ENCODE measurements around the gene ZFYVE1.
"Not testable (repeated sequence)": the region's sequence is repeated elsewhere in the genome, so short reads cannot be mapped to it uniquely, and the experiment has no call there.

Gene ZFYVE1

DNA sequence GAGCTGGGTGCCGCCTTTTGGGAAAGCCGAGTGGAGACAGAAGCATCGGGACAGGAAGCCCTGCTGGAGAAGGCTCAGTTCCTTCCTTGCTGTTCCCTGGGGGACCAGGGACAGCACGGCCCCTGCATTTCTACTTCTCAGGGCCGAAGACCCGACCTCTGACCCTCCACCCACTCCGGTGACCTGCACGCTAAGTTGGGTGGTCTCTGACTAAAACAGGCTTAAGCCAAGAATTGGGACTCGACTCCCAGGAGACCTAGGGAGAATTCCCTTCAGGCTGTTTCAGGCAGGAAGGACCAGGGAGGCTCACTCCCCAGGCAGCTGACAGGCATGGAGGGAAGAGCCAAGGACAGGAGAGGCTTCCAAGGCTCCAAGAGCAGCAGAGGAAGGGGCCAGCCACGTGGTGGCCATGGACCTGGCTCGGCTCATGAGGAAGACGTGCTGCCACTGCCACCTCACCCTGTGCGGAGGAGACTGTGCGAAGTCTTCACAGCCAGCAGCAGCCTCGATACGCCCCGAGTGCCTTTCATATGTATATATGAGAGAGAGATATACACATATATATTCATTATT lies 56.8 kb downstream of the ZFYVE1 start:
- no peak overlapping the region for H3K4me3 ChIP-seq (replicated peaks; ENCODE audit: low read depth, low read length)
- DNase-seq (ENCODE audit: extremely low read depth, low read depth): no peak
- no peak for TF ChIP-seq CTCF (IDR thresholded peaks at IDR 0.05; ENCODE audit: low read depth, low read length, missing control alignments)

DNA sequence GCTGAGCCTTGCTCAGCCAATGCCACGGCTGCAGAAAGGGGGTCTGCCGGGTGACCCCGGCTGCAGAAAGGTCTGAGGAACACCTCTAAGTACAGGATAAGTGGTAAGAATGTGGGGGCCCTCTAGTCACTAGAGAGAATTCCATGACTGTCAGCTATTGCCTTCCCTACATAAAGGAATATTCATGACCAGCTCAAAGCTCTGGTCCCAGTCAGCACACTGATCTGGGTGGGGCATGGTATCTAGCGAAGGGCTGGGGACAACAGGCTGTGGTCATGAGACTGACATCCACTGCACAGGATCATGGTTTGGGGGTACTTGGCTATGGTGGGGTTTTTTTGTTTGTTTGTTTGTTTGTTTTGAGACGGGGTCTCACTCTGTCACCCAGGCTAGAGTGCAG lies 58.6 kb downstream of the ZFYVE1 start:
- DNase-seq (ENCODE audit: extremely low read depth, low read depth): no peak
- no peak for TF ChIP-seq CTCF (IDR thresholded peaks at IDR 0.05; ENCODE audit: low read depth, low read length, missing control alignments)
- H3K4me3 ChIP-seq (replicated peaks; ENCODE audit: low read depth, low read length): no peak overlapping the region

DNA sequence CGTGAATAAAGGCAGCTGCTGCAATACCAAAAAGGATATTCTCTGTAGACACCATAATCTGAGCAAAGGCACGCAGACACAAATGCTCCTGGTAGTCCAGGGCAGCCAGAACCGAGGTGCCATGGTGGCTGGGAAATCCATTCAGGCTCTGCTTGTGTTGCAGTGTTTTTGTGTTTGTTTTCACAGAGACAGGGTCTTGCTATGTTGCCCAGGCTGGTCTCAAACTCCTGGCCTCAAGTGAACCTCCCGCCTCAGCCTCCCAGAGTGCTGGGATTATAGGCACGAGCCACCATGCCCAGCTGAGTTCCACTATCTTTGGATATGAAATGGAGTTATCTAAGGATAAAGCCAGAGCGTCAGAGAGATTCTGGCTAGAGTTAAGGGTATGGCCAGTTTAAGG lies 60.9 kb downstream of the ZFYVE1 start:
- no peak for TF ChIP-seq CTCF (IDR thresholded peaks at IDR 0.05; ENCODE audit: low read depth, low read length, missing control alignments)
- H3K4me3 ChIP-seq (replicated peaks; ENCODE audit: low read depth, low read length): no peak overlapping the region
- no peak for DNase-seq (ENCODE audit: extremely low read depth, low read depth)

DNA sequence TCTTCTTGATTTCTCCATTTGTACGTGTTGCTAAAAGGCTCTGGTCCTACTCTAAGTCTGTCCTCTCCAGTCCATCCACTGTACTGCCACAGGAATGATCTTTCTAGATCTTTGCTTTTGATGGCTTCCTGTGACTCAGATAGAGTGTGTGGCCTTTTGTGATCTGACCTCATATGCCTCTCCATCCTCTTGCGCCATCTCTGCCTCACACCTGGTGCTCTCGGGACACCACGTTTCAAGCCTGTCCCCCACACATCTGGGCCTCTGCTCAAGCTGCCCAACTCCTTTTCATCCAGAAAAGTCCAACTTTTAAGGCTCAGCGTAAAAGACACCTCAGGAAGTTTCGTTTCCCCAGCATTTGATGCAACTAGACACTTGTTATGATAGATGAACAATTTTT lies 61.7 kb downstream of the ZFYVE1 start:
- no peak overlapping the region for H3K4me3 ChIP-seq (replicated peaks; ENCODE audit: low read depth, low read length)
- no peak for DNase-seq (ENCODE audit: extremely low read depth, low read depth)

DNA sequence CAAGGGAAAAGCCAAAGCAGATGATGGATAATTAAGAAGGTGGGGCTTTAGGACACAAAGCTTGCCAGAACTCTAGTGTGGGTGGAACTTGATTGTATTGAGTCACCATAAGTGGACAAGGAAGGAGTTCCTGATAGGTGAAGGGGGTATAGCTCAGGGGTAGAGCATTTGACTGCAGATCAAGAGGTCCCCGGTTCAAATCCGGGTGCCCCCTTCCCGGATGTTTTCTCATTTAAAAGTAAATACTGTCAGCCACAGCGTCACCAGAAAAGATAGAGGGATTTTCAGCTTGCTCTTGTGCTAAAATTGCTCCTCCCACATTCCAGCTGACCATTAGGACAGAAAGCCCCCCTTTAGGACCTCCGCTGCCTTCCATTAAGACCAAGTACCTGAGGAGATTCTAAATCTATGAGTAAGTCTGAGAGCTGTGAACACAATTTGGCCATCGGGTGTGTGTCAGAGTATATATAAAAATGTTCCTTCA lies 64.0 kb downstream of the ZFYVE1 start:
- TF ChIP-seq CTCF (IDR thresholded peaks at IDR 0.05; ENCODE audit: low read depth, low read length, missing control alignments): no peak
- peak; percentile 73 for DNase-seq (ENCODE audit: extremely low read depth, low read depth)
- no peak overlapping the region for H3K4me3 ChIP-seq (replicated peaks; ENCODE audit: low read depth, low read length)

More for the DNA sequence above, 61.7 kb downstream of the ZFYVE1 start:
- no peak for TF ChIP-seq CTCF (IDR thresholded peaks at IDR 0.05; ENCODE audit: low read depth, low read length, missing control alignments)

GRCh38 chr14:72962336-72962754 lies 64.6 kb downstream of the ZFYVE1 start:
- DNase-seq (ENCODE audit: extremely low read depth, low read depth); H3K4me3 ChIP-seq (replicated peaks; ENCODE audit: low read depth, low read length): not testable (repeated sequence)

DNA sequence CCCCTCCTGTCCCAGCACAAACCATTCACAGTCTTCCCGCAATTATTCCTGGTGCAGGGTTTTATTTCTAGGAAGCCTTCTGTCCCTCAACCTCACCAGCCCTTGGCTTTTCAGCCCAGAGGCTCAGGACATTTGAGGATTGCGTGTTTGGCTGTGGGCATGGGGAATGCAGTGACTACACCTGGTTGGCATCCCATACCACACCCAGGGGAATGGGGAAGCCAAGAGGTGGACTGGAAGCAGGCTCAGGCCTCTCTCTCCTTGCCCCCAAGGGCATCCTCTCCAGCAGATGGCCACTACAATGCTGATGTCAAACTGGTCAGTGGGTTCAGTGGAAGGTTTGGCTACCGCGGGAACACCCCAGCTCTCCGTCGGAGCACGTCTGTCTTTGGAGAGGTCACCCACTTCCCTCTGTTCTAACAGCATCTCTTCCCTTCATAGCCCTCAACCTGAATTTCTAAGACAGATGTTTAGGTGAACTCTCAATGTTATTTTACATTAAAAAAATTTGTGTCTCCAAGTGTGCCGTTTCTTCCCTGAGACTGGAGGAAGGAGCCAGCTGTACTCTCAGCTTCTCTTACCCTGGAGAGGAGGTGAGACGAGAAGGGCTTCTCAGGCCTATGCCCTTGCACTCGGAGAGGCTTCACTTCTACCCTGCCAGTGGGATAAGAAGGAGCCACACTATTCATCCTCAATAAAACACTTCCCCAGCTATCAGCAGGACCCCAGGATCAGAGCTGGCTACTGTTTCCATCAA lies 65.1 kb downstream of the ZFYVE1 start:
- no peak for DNase-seq (ENCODE audit: extremely low read depth, low read depth)
- no peak for TF ChIP-seq CTCF (IDR thresholded peaks at IDR 0.05; ENCODE audit: low read depth, low read length, missing control alignments)
- H3K4me3 ChIP-seq (replicated peaks; ENCODE audit: low read depth, low read length): no peak overlapping the region

- DNase-seq (ENCODE audit: extremely low read depth, low read depth); H3K4me3 ChIP-seq (replicated peaks; ENCODE audit: low read depth, low read length): not testable (repeated sequence)
These were observed 65.9 kb downstream of the ZFYVE1 start for GRCh38 chr14:72961016-72961415.

All from HFF-Myc (cell line).